Stimulated activated CD8-positive, alpha-beta memory T cell treated with anti-CD3 and anti-CD28 coated beads, Interleukin-15, amount 100 ng/mL, for 48 hours (primary cell): ENCODE data around the gene CDC5L.

Experiments used
- DNase-seq, 2 donors: peaks; one replicate each; pipeline ENCODE4 v3.0.0-alpha.2; 2020; ENCODE audit warnings: low read depth in 2 of 2

Gene CDC5L

DNA sequence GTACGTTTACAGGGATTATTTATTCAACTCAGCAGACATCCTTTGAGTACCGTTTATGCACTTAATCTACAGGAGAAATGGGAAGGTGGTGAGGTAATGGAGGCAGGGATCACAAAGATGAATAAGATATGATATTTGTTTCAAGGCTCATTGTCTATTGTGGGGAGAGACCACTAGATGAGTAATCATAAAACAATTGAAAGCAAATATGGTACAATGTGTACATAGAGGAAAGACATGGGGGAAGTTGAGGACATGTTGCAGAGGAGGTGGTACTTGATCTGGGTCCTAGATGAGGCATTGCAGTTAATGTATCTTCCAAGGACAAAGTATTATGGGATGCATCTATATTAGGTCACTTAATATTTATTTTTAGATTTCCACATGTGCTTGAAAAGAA, 13.7 kb upstream of the CDC5L start:
- DNase-seq, result no peak

DNA sequence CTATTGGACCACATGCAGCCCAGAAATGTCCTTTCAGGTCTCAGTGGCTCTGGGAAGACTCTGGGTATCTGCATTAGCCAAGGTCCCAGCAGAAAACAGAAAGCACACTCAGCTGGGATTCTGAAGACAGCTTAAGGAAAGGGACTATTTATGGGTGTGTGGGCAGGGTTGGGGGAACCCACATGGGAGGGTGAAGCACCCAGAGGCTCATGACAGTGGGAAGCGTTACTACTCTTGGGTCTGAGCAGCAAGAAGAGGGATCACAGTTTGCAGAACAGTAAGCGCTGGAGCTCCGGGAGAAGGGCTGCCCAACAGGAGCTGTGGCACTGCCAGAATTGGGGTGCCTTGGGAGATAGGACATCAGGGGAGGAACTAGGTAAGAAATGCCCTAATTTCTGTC, 12.4 kb upstream of the CDC5L start:
- DNase-seq, result no peak

DNA sequence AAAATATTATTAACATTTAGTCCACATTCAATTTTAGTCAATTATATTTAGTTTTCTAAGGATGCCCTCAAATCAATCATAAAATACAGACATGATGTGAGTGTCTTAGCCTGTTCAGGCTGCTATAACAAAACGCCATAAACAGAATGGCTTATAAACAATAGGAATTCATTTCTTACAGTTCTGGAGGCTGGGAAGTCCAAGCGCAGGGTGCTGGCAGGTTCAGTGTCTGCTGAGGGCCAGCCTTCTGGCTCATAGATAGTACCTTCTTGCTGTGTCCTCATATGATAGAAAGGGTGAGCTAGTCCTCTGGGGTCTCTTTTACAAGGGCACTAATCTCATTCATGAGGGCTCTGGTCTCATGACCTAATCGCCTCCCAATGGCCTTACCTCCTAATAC, 10.0 kb upstream of the CDC5L start:
- DNase-seq, result no peak

DNA sequence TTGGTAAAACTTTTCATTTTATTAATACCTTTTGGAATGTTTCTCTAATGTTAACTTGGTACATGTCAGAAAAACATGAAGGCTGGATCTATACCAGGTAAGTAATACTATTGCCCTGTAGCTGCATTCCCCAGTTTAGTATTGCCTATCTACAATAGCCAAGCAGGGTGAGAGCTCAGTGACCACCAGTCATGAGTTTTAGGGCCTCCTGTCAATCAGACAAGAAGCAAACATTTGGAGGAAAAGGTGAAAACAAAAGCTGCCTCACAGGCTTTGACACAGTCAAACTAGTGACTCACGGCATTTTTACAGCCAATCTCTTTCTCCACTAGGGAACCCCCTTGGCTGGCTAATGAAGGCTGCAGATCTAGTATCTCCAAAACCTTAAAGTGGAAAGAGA, 9.5 kb upstream of the CDC5L start:
- no peak for DNase-seq

DNA sequence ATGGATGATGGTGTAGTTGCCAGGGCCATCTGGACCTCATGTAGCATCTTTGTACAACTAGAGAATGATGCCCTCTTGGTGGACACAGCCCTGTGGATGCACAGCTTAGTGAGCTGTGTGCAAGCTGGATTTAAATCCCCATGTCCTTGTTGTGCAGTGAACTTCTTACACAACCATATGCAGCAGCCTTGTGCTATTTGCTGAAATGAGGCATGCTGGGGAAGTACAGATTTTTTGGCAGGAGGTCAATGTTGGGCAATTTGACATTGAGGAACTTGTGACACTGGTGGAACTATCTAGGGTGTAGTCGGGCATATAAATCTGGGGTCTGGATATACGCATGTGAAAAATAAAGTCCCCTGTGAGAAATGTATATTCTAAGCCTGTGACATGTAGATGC, 5.8 kb upstream of the CDC5L start:
- no peak for DNase-seq

DNA sequence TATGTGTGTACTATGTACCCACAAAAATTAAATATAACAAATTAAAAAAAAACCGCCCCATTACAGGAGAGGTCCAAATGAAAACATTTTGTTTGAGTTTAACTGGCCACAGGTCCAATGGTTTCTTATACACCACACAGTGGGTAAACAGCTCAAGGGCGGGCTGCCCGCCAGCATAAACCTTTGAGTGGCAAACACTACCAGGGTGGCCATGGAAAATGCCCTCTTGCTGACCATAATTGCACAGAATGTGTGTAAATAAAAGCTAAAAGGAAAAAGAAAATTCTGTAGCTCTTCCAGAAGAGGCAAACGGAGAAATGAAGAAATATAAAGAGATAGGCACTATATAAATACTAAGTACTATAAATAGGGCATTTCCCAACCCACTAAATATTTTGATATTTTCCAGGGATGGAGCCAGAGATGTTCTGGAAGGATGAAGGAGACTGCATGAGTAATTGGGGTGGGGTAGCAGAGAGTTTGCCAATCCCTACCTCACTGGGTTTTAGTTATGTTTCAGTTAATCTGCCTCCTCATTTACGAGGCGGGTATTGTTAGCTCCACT, 1.1 kb upstream of the CDC5L start:
- DNase-seq, result no peak

DNA sequence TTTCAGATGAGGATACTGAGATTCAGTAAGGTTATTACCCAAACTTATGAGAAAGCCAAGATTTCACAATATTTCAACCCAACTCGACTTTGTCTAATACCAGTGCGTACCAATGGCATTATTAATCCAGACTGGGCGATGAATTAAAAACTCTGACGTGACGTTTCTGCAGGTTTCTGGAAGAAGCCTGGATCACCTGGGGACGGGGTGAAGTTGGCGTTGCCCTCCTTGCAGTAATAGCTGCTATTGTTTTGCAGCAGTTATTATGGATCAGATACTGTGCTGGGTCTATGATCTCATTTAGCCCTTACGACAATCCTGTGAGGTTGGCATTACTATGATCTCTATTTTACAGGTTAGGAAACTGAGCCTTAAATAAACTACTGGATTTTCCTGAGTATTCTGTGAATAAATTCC, 569 bp upstream of the CDC5L start:
- no peak for DNase-seq

DNA sequence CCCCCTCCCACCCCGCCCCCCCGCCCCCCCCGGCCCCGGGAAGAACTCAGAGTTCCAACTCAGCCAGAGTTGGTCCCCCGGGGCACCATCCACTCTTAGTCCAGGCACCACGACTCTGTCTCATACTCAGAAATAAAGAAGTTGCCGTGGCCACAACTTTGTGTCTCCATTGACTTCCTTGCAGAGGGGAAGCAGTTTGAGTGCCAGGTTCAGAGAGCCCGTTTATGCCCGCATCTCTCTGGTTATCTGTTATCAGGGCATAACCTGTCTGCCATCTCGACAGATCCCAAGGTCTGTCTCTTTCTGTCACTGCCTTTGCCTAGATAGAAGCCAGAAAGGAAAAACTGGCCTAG, 605 bp downstream of the CDC5L start:
- no peak for DNase-seq

DNA sequence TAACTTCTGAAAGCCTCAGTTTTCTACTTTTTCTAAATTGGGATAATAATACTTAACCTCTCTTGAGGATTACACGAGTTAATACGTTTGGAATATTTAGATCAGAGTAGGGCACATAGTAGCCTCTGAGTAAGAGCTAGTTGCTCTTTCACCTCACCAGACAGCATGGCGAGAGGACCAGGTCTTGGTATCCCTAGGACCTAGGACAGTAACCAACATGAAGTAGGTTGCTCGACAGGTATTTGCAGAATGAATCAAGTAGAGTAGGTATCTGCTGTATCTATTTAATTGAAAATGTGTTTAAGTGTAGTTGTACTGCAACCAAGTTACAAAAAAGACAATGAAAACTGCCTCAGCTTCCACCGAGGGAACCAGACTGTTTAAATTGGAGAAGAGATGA, 1.4 kb downstream of the CDC5L start:
- no peak for DNase-seq

DNA sequence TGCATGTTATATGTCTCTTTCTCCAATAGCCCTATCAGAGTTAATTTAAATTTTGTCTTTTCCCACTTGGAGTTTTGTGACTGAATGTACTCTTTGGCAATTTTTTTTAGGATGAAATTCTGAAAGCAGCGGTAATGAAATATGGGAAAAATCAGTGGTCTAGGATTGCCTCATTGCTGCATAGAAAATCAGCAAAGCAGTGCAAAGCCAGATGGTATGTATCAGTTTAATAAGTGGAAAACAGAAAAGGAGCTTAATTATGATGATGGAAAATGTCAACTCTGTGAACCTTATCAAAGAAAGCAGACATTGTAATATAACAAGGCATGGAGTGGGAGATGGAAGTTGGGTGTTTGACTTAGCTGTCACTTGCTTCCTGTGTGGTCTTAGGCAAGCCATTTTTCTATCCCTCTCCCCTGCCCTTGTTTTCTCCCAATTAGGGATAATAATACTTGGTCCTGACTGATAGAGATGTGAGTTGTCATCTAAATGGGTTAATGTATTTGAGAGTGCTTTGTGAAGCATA, 2.7 kb downstream of the CDC5L start:
- no peak for DNase-seq

DNA sequence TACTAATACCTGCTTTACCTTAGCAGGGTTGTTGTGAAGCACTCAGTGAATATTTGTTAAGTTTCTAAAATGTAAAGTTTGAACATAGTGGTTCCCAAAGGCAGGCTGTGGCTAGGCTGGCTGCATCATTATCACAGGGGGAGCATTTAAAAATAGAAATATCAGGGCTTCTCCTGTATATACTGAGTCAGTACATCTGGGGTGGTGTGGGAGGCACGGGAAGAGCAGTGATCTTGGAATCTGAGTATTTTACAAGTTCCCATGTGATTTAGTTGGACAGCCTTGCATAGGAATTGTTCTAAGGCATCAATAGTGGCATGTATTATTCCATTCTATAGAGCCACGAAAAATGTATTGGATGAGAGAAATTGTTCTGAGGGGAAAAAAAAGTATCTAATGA, 8.0 kb downstream of the CDC5L start:
- DNase-seq, result no peak

DNA sequence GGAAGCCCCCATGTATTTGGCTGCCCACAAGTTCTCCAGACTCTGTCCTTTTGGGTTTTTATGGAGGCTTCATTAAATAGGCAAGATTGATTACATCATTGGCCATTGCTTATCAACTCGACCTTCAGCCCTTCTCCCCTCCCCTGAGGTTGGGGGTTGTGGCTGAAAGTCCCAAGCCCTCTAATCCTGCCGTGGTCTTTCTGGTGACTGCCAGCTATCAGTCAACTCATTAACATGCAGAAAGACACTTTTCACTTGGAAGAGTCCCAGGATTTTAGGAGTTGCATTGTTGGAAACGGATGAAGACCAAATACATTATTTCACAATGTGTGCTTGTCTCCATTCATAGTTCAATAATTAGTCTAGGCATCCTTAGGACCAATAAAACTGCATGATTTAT, 9.5 kb downstream of the CDC5L start:
- DNase-seq, result no peak

DNA sequence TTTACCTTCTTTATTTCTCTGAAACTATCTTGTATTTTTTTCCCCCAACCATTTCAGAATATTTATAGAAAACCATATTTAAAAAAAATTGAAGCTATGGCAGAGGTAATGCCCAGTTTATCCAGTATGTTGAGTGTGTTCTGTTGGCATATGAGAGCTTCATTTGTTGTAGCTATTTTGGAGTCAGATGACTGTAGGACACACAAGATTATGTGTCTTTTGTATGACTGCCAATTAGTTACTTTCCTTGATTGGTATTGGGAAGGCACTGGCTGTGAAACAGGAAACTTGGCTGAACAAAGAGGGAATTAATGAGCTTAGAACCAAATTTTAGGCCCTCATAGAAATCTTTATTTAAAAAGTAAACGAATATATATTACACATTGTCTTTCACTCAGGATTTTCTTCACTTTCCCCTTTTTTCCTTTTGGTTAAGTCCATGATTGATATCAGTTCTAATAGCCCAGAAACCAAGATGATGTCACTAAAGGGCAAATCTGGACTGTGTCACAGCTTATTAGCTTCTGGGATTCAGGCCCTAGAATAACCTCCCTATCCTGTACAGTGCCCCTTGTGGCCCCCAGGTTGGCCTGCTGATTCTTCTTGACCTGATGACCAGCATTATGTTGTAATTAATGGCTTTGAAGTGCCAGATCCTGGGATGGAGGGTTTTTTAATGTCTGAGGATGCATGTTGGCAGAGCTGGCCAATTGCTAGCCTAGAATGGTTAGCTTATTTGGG, 10.1 kb downstream of the CDC5L start:
- DNase-seq, result no peak

DNA sequence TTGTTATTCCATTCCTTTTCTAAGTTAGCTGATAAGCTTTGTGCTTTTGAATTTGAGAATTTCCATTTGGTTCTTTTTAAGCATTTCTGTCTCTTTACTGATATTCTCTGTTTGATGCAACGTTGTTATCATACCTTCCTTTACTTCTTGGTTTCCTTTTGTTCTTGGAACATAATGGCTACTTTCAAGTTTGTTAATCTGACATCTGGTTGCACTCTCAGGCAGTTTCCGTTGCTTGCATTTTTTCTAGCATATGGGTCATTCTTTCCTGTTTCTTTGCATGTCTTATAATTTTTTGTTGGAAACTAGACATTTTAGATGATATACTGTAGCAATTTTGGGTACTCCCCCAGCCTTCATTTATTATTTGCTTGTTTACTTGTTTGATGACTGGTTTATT, 12.5 kb downstream of the CDC5L start:
- DNase-seq, result no peak

DNA sequence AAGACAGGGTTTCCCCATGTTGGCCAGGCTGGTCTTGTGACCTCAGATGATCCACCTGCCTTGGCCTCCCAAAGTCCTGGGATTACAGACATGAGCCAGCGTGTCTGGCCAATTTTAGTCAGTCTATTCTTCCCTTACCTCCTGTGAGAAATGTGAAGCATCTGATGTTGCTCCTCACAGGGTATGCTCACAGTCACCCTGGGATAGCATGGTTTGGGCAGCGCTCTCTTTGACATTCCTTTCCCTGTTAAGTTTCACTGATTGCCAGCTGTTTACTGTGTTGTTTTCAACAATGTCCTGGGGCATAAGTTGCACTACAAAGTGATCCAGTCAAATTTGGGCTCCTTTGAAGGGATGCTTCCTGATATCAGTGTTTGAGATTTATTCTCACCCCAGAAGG, 13.1 kb downstream of the CDC5L start:
- DNase-seq, result no peak

DNA sequence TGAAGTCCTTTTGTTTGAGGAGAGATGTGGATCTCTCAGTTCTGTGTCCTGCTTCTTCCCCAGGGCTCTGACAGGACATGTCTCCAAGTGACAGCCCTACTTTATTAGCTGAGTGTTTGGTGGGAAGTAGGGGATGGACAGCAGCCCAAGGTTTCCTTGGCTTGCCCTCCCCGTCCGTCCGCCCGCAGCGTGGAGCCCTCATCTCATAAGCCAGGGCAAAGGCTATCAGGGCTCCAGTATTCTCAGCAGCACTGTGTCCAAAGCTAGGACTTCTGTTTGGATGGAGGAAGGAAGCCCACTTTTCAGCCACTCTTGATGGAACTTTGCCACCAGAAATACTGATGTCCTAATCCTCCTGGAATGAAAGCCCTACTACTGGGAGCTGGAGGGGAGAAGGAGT, 13.6 kb downstream of the CDC5L start:
- no peak for DNase-seq

DNA sequence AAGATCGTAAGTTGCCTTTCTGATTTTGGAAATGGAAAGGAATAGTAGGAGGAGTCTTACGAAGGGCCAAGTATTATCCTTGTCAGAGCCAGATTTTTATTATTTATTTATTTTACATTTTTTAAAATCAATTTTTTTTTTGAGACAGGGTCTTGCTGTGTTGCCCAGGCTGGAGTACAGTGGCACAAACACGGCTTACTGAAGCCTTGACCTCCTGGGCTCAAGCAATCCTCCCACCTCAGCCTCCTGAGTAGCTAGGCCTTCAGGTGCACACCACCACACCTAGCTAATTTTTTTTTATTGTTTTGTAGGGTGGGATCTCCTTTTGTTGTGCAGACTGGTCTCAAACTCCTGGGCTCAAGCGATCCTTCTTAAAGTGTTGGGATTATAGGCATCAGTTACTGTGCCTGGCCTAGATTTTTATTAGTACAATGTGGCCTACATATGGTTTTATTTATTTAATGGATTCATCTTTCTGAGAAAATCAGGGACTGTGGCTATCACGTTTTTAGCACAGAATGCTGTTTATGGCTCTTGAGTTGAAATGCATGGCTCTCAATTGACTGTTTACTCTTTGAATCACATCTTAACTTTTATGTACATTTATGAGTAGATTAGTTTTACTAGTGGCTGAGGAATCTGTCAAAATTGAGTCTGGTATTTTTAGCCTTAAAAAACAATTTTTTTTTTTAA, 16.7 kb downstream of the CDC5L start:
- DNase-seq, result no peak

DNA sequence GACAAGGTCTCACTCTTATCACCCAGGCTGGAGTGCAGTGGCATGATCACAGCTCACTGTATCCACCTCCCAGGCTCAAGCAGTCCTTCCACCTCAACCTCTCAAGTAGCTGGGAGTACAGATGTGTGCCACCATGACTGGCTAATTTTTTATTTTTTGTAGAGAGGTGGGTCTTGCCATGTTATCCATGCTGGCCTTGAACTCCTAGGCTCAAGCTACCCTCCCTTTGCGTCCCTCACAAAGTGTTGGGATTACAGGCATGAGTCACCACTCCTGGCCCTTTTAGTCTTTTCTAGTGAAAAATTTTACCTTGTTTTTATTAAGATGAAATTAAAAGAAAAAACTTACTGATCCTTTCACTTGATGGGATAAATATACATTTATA, 17.2 kb downstream of the CDC5L start:
- no peak for DNase-seq

DNA sequence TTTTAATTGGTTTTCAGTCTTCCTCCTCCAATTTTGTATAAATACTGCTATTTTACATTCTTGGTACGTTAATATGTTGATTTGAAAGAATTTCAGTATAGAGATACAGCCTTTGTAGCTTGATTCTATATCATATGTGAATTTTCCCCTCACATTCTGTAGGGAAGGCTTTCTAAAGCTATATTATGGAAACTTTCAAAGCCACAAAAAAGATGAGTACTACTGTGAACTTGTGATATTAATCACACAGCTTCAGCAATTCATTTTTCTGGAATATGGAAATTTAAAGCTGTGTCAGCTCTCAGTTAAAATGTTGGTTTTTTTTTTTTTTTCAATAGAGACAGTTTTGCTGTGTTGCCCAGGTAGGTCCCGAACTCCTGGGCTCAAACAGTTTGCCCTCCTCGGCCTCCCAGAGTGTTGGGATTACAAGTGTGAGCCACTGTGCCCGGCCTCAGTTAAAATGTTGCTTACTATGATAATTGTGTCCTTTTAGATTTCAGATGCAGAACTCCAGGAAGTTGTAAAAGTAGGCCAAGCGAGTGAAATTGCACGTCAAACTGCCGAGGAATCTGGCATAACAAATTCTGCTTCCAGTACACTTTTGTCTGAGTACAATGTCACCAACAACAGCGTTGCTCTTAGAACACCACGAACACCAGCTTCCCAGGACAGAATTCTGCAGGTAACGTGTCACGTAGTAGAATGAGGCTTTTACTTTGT, 20.6 kb downstream of the CDC5L start:
- no peak for DNase-seq

DNA sequence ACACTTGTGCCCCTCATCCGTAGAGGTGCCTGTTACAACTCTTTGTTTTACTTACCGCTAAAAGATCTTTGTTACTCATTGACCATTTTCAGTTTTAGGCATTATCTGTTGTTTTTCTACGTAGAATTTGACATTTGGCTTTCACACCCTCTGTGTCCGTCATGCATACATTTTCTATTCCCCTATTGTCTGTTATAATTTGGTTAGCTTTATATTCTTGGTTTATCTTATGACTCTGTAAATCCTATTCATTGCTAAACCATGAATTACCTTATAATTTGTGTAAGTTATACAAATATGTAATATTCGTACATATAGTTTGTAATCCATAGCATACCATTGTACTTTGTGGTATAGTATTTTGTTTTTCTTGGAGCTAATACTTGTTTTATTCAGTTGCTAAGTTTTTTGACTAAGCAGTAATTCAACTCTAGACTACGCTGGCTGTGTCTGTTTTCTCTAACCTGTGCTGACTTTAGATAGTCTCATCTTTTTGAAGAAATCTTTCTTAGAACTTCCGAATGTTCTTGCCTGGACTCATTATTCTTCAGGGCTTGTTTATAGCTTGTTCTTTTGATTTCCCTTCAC, 21.8 kb downstream of the CDC5L start:
- DNase-seq, result no peak

DNA sequence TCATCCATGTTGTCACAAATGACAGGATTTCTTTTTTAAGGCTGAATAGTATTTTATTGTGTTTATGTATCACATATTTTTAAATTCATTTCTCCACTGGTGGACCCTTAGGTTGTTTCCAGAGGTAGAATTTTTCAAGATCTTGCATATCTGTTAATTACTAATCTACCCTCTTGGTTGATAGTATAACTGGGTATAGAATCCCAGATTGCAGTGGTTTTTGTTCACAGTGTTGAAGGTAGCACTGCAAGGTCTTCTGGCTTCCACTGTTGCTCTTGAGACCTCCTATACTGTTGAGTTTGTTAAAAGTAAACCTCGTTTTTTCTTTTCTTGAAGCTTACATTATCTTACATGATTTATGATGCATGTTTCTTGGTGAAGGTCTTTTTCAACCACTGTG, 22.9 kb downstream of the CDC5L start:
- DNase-seq, result no peak

DNA sequence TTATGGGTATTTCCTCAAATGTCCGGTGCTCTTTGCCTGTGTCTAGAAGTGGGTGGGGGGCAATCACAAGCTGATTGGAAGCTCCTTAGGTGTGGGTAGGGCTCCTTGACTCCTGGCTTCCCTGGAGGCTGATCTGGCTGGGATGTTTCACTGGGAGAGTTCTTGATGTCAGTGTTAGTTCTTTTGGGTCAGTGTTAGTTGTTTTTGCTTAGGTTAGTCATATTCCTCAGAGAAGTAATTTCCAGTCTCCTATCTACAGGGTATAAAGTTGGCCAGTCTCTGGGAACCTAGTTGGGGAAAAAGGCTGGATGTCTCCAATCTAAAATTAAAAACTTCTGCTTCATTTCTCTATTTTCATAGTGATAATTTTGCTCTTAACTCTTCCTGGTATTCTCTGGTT, 23.6 kb downstream of the CDC5L start:
- DNase-seq, result no peak
